A549 (cell line): Measurements from ENCODE around the gene FAT1. TPM values are rescaled to one million over a fixed set of nuclear protein-coding genes. Genes with fewer than 3 reads are reported as not detected.

Experiments used
- ATAC-seq, 2 experiments: fragments of 200-7000 bp in 1 of 2; fragments of >200 bp in 1 of 2; cut with Nextera tagmentation in 1 of 2; cut with Tn5 transposase in 1 of 2; 3 replicates each; pipeline versions ENCODE4 v1.8.0 to v1.9.1; 2018 to 2020; ENCODE audit warnings: mild to moderate bottlenecking in 1 of 2, moderate library complexity in 1 of 2
- CTCF ChIA-PET: fragments of 300-600 bp; sonication (Branson Sonifier 250); formaldehyde crosslinking; extraction: SDS; loops from one replicate; lab custom pipeline; 2021; ENCODE audit warnings: antibody characterized with exemption, inconsistent platforms; lab: Yijun Ruan, JAX
- POLR2A ChIA-PET: fragments of 350-600 bp; formaldehyde crosslinking; extraction: SDS; loops from one replicate; lab custom pipeline; 2021; ENCODE audit warnings: antibody characterized with exemption, inconsistent platforms; lab: Yijun Ruan, JAX
- DNase-seq, 2 experiments: peaks; one replicate each; pipeline versions ENCODE4 v3.0.0 to v3.0.0-alpha.2; 2011 to 2016; ENCODE audit warnings: low read depth in 1 of 2, low spot score in 1 of 2
- FAIRE-seq: peaks from 2 replicates; lab custom pipeline; 2011; peaks lifted over from hg19 to GRCh38; lab: Jason Lieb, UNC
- H3K27ac ChIP-seq, 2 experiments: fragments of >200 bp; sonication (Bioruptor Twin); formaldehyde crosslinking; 3 replicates each; pipeline ENCODE4 v1.5.1; 2016 to 2017
- H3K4me1 ChIP-seq: fragments of >200 bp; sonication (Bioruptor Twin); formaldehyde crosslinking; 3 replicates; pipeline ENCODE4 v1.6.1; 2016
- H3K4me2 ChIP-seq: fragments of >200 bp; sonication (Bioruptor Twin); formaldehyde crosslinking; 3 replicates; pipeline ENCODE4 v1.6.1; 2016
- H3K4me3 ChIP-seq: fragments of >200 bp; sonication (Bioruptor Twin); formaldehyde crosslinking; 3 replicates; pipeline ENCODE4 v1.5.1; 2016
- H3K9me3 ChIP-seq: fragments of >200 bp; sonication (Bioruptor Twin); formaldehyde crosslinking; 3 replicates; pipeline ENCODE4 v1.6.1; 2016
- CBX2 ChIP-seq: fragments of 200-600 bp; sonication (generic); IDR thresholded peaks from 2 replicates; pipeline ENCODE4 v1.6.1; 2016; ENCODE audit warnings: low read depth, mild to moderate bottlenecking, borderline replicate concordance
- CEBPB ChIP-seq, 2 experiments: fragments of >200 bp in 1 of 2; sonication (Bioruptor Twin) in 1 of 2; formaldehyde crosslinking in 1 of 2; IDR thresholded peaks; 2 replicates each; pipeline ENCODE4 v1.6.1; 2012 to 2016
- EHF ChIP-seq: fragments of 250-450 bp; sonication (Bioruptor Pico); IDR thresholded peaks from 2 replicates; pipeline ENCODE4 v1.5.0; 2020; ENCODE audit warnings: mild to moderate bottlenecking
- GATA3 ChIP-seq: IDR thresholded peaks from 2 replicates; pipeline ENCODE4 v1.6.1; 2012; ENCODE audit warnings: borderline replicate concordance
- HDAC2 ChIP-seq: fragments of 200-600 bp; sonication (generic); IDR thresholded peaks from 2 replicates; pipeline ENCODE4 v1.6.1; 2016
- MAZ ChIP-seq: fragments of 150-350 bp; IDR thresholded peaks from 2 replicates; pipeline ENCODE4 v1.6.1; 2014; ENCODE audit warnings: antibody characterized with exemption, low read depth, low read length, borderline replicate concordance
- MYC ChIP-seq: IDR thresholded peaks from 2 replicates; pipeline ENCODE4 v1.6.1; 2012; ENCODE audit warnings: mild to moderate bottlenecking, inconsistent platforms, low read length, improper control_type of control experiment, borderline replicate concordance
- NPAS2 ChIP-seq: fragments of 250-450 bp; sonication (Bioruptor Pico); IDR thresholded peaks from 2 replicates; pipeline ENCODE4 v1.8.0; 2022; ENCODE audit warnings: mild to moderate bottlenecking, moderate library complexity, borderline replicate concordance
- NR3C1 ChIP-seq: fragments of >200 bp; sonication (Bioruptor Twin); formaldehyde crosslinking; IDR thresholded peaks from 3 replicates; pipeline ENCODE4 v1.6.1; 2017
- PHF8 ChIP-seq: fragments of 200-600 bp; sonication (generic); IDR thresholded peaks from 2 replicates; pipeline ENCODE4 v1.6.1; 2016; ENCODE audit warnings: low read depth, mild to moderate bottlenecking, antibody characterized with exemption, moderate library complexity, borderline replicate concordance
- POLR2AphosphoS2 ChIP-seq: conservative IDR thresholded peaks from 2 replicates; pipeline ENCODE4 v1.6.1; 2012; ENCODE audit warnings: low read length, improper control_type of control experiment, inconsistent platforms
- RAD21 ChIP-seq, 2 experiments: fragments of >200 bp in 1 of 2; sonication (Bioruptor Twin) in 1 of 2; formaldehyde crosslinking in 1 of 2; IDR thresholded peaks in 1 of 2; conservative IDR thresholded peaks in 1 of 2; 2 replicates in 1 of 2; 3 replicates in 1 of 2; pipeline ENCODE4 v1.6.1; 2012 to 2018; ENCODE audit warnings: inconsistent platforms in 1 of 2
- RARB ChIP-seq: fragments of 250-450 bp; sonication (Bioruptor Pico); IDR thresholded peaks from 2 replicates; pipeline ENCODE4 v1.8.0; 2021; ENCODE audit warnings: mild to moderate bottlenecking, moderate library complexity
- RCOR1 ChIP-seq: fragments of 150-350 bp; IDR thresholded peaks from 2 replicates; pipeline ENCODE4 v1.6.1; 2014; ENCODE audit warnings: antibody characterized with exemption, low read length, low read depth
- RNF2 ChIP-seq: fragments of 200-600 bp; sonication (generic); IDR thresholded peaks from 2 replicates; pipeline ENCODE4 v1.6.1; 2016; ENCODE audit warnings: low read depth, mild to moderate bottlenecking, antibody characterized with exemption, moderate library complexity, borderline replicate concordance
- SMC3 ChIP-seq: fragments of >200 bp; sonication (Bioruptor Twin); formaldehyde crosslinking; IDR thresholded peaks from 3 replicates; pipeline ENCODE4 v1.6.1; 2018; ENCODE audit warnings: inconsistent platforms
- WGBS: methylation state at CpG from one replicate; pipeline ENCODE4 v1.1.6; 2017; ENCODE audit errors: missing lambda C conversion rate; 5-methylcytosine and 5-hydroxymethylcytosine counted together
- polyA plus RNA-seq, 4 experiments: library from polyadenylated mRNA; depleted of rRNA in 3 of 4; stranded (reverse); fragments of >200 nt; fragmentation: RNase III in 1 of 4; extraction: RNeasy Plus Mini Kit Qiagen cat#74134 plus additional on column Dnase treatment in 1 of 4; gene quantifications; 2 replicates in 3 of 4; 3 replicates in 1 of 4; pipeline ENCODE4 v1.2.3, GENCODE V29; 2011 to 2017
- TF ChIP-seq, protein P1 (sequence below): fragments of >200 bp; sonication (Bioruptor Twin); formaldehyde crosslinking; IDR thresholded peaks from 3 replicates; pipeline ENCODE4 v1.5.1; 2016
- TF ChIP-seq, protein P2 (sequence below): fragments of 250-450 bp; sonication (Bioruptor Pico); IDR thresholded peaks from 2 replicates; pipeline ENCODE4 v1.5.0; 2021; ENCODE audit warnings: mild to moderate bottlenecking, moderate library complexity, borderline replicate concordance
- TF ChIP-seq, protein P3 (sequence below): fragments of 150-350 bp; IDR thresholded peaks from 2 replicates; pipeline ENCODE4 v1.6.1; 2014; ENCODE audit warnings: low read depth, mild to moderate bottlenecking, low read length
- TF ChIP-seq, protein P4 (sequence below): fragments of >200 bp; sonication (Bioruptor Twin); formaldehyde crosslinking; IDR thresholded peaks from 3 replicates; pipeline ENCODE4 v1.6.1; 2016

Gene FAT1
- polyA plus RNA-seq, 2 of the 4 experiments (the other 2 are of a cell fraction), result 62.2 to 177 TPM

DNA sequence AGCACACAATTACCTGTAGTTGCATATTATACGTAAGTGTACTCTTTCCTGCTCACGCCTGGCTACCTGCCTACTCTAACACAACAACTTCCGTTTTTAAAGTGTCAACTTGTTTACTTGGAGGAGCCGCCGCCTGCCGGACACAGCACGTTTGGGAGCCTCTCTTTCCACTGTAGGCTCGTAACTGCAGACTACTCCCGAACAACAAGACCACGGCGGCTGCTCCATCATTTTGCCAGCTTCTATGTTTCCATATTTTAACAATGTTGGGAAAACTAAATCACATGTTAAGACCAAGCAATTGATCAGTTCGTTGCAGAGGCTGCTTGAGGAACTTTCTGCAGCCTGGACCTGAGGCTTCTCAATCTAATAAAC, 169.1 kb downstream of the FAT1 start:
- ChIA-PET POLR2A (no interaction called here), CTCF (interaction anchor here (1.0 to 3.0 kb wide), 6 partner anchors 10 to 259 kb away, joined by 3 to 10 read pairs (median 4); no protein-coding TSS in a partner anchor)
- peak; percentile 28 to 71 for DNase-seq
- 0% methylated on average over 10 of the region's 12 CpGs for WGBS
- ATAC-seq, result peak; percentile 76 to 87; a peak in 5 of 6 replicates
- FAIRE-seq, result no peak
- H3K4me1 ChIP-seq, result no peaks in the 10 kb centered on the region
- peak overlapping the region; percentile 14 to 72; a peak in 5 of 6 replicates for H3K27ac ChIP-seq
- TF ChIP-seq RNF2, result no peak
- TF ChIP-seq RARB, result no peak
- TF ChIP-seq, protein P1, sequence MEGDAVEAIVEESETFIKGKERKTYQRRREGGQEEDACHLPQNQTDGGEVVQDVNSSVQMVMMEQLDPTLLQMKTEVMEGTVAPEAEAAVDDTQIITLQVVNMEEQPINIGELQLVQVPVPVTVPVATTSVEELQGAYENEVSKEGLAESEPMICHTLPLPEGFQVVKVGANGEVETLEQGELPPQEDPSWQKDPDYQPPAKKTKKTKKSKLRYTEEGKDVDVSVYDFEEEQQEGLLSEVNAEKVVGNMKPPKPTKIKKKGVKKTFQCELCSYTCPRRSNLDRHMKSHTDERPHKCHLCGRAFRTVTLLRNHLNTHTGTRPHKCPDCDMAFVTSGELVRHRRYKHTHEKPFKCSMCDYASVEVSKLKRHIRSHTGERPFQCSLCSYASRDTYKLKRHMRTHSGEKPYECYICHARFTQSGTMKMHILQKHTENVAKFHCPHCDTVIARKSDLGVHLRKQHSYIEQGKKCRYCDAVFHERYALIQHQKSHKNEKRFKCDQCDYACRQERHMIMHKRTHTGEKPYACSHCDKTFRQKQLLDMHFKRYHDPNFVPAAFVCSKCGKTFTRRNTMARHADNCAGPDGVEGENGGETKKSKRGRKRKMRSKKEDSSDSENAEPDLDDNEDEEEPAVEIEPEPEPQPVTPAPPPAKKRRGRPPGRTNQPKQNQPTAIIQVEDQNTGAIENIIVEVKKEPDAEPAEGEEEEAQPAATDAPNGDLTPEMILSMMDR, result peak; percentile 26; the same call in 2 of the 3 replicates
- no peak for TF ChIP-seq PHF8
- TF ChIP-seq CBX2, result no peak
- TF ChIP-seq GATA3, result no peak
- TF ChIP-seq, protein P2, sequence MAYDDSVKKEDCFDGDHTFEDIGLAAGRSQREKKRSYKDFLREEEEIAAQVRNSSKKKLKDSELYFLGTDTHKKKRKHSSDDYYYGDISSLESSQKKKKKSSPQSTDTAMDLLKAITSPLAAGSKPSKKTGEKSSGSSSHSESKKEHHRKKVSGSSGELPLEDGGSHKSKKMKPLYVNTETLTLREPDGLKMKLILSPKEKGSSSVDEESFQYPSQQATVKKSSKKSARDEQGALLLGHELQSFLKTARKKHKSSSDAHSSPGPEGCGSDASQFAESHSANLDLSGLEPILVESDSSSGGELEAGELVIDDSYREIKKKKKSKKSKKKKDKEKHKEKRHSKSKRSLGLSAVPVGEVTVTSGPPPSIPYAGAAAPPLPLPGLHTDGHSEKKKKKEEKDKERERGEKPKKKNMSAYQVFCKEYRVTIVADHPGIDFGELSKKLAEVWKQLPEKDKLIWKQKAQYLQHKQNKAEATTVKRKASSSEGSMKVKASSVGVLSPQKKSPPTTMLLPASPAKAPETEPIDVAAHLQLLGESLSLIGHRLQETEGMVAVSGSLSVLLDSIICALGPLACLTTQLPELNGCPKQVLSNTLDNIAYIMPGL (CRISPR knock-in tag), result no peak
- TF ChIP-seq RAD21 (conservative IDR thresholded peaks at IDR 0.05 in 1 of 2, IDR thresholded peaks at IDR 0.05 in 1 of 2), result peak in 1 of 2 experiments; percentile 32; a peak in 2 of 5 replicates
- TF ChIP-seq SMC3, result peak; percentile 26; the same call in 1 of the 3 replicates
- no peak for TF ChIP-seq NPAS2
- TF ChIP-seq, all 56 proteins: peak for 3
- Histone ChIP-seq H3K9me3 (no peaks in the 10 kb centered on the region), H3K4me3 (peak overlapping the region; percentile 47), H3K4me2 (peak overlapping the region; percentile 92)

DNA sequence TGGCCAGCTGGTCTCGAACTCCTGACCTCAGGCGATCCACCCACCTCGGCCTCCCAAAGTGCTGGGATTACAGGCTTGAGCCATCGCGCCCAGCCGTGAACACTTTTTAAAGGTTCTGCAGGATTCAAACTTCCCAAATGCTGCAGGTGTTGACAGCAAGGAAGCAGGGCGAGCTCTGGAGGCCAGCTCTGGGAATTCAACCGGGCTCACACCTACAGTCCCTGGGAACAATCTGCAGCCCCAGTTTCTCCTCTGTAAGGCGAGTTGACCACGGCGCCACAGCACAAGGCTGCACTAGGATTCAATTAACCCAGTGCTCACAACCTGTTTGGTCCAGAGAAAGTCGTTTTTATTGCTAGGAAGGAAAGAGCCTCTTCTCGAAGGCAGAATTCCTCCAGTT, 169.9 kb downstream of the FAT1 start:
- DNase-seq, result no peak
- TF ChIP-seq MYC (no peak), MAZ (no peak), HDAC2 (no peak), GATA3 (no peak), NPAS2 (no peak), RCOR1 (no peak), RAD21 (conservative IDR thresholded peaks at IDR 0.05 in 1 of 2, IDR thresholded peaks at IDR 0.05 in 1 of 2) (no peak), POLR2AphosphoS2 (no peak), CEBPB (IDR thresholded peaks at IDR 0.05) (no peak), EHF (CRISPR knock-in tag) (no peak), RARB (no peak), NR3C1 (no peak)
- TF ChIP-seq, protein P3, sequence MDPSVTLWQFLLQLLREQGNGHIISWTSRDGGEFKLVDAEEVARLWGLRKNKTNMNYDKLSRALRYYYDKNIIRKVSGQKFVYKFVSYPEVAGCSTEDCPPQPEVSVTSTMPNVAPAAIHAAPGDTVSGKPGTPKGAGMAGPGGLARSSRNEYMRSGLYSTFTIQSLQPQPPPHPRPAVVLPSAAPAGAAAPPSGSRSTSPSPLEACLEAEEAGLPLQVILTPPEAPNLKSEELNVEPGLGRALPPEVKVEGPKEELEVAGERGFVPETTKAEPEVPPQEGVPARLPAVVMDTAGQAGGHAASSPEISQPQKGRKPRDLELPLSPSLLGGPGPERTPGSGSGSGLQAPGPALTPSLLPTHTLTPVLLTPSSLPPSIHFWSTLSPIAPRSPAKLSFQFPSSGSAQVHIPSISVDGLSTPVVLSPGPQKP, result no peak
- TF ChIP-seq, protein P4, sequence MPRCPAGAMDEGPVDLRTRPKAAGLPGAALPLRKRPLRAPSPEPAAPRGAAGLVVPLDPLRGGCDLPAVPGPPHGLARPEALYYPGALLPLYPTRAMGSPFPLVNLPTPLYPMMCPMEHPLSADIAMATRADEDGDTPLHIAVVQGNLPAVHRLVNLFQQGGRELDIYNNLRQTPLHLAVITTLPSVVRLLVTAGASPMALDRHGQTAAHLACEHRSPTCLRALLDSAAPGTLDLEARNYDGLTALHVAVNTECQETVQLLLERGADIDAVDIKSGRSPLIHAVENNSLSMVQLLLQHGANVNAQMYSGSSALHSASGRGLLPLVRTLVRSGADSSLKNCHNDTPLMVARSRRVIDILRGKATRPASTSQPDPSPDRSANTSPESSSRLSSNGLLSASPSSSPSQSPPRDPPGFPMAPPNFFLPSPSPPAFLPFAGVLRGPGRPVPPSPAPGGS, result no peak
- TF ChIP-seq, protein P1, result no peak
- POLR2A ChIA-PET, result no interaction called here
- WGBS, result 81% methylated on average over 13 of the region's 13 CpGs
- FAIRE-seq, result no peak
- Histone ChIP-seq H3K4me1 (no peaks in the 10 kb centered on the region), H3K27ac (no peak overlapping the region), H3K4me2 (no peak overlapping the region; the same call in 2 of the 3 replicates), H3K4me3 (no peak overlapping the region), H3K9me3 (no peaks in the 10 kb centered on the region)
- ATAC-seq, result no peak
- CTCF ChIA-PET, result interaction anchor here (1.2 to 3.0 kb wide), 4 partner anchors 9 to 258 kb away, joined by 3 to 10 read pairs (median 5); no protein-coding TSS in a partner anchor
